Left kidney (tissue), 2 donors: ENCODE results near the gene PCDHA9. TPM values are rescaled to one million over a fixed set of nuclear protein-coding genes. Genes with fewer than 3 reads are reported as not detected.
"Not testable (repeated sequence)": the region's sequence is repeated elsewhere in the genome, so short reads cannot be mapped to it uniquely, and the experiment has no call there.

ENCODE experiments used
- DNase-seq: peaks from one replicate; pipeline ENCODE4 v3.0.0-alpha.2; 2013
- polyA plus RNA-seq: library from polyadenylated mRNA; unstranded; fragments of 120-200 nt; gene quantifications from one replicate; pipeline ENCODE4 v1.2.1, GENCODE V29; 2013; ENCODE audit not compliant: insufficient read length

The PCDHA9 gene
- polyA plus RNA-seq, 1 donor: 0.03 TPM

DNA sequence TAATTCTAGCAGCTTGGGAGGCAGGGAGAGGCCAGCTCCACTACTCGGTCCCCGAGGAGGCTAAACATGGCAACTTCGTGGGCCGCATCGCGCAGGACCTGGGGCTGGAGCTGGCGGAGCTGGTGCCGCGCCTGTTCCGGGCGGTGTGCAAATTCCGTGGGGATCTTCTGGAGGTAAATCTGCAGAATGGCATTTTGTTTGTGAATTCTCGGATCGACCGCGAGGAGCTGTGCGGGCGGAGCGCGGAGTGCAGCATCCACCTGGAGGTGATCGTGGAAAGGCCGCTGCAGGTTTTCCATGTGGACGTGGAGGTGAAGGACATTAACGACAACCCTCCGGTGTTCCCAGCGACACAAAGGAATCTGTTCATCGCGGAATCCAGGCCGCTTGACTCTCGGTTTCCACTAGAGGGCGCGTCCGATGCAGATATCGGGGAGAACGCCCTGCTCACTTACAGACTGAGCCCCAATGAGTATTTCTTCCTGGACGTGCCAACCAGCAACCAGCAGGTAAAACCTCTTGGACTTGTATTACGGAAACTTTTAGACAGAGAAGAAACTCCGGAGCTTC, 13.7 kb upstream of the PCDHA9 start:
- DNase-seq: not testable (repeated sequence)

DNA sequence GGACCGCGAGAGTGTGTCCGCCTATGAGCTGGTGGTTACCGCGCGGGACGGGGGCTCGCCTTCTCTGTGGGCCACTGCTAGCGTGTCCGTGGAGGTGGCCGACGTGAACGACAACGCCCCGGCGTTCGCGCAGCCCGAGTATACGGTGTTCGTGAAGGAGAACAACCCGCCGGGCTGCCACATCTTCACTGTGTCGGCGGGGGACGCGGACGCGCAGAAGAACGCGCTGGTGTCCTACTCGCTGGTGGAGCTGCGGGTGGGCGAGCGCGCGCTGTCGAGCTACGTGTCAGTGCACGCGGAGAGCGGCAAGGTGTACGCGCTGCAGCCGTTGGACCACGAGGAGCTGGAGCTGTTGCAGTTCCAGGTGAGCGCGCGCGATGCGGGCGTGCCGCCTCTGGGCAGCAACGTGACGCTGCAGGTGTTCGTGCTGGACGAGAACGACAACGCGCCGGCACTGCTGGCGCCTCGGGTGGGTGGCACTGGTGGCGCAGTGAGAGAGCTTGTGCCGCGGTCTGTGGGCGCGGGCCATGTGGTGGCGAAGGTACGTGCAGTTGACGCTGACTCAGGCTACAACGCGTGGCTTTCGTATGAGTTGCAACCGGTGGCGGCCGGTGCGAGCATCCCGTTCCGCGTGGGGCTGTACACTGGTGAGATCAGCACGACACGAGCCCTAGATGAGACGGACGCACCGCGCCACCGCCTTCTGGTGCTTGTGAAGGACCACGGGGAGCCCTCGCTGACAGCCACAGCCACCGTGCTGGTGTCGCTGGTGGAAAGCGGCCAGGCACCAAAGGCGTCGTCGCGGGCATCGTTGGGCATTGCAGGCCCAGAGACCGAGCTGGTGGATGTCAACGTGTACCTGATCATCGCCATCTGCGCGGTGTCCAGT, 12.3 kb upstream of the PCDHA9 start:
- DNase-seq: no peak

DNA sequence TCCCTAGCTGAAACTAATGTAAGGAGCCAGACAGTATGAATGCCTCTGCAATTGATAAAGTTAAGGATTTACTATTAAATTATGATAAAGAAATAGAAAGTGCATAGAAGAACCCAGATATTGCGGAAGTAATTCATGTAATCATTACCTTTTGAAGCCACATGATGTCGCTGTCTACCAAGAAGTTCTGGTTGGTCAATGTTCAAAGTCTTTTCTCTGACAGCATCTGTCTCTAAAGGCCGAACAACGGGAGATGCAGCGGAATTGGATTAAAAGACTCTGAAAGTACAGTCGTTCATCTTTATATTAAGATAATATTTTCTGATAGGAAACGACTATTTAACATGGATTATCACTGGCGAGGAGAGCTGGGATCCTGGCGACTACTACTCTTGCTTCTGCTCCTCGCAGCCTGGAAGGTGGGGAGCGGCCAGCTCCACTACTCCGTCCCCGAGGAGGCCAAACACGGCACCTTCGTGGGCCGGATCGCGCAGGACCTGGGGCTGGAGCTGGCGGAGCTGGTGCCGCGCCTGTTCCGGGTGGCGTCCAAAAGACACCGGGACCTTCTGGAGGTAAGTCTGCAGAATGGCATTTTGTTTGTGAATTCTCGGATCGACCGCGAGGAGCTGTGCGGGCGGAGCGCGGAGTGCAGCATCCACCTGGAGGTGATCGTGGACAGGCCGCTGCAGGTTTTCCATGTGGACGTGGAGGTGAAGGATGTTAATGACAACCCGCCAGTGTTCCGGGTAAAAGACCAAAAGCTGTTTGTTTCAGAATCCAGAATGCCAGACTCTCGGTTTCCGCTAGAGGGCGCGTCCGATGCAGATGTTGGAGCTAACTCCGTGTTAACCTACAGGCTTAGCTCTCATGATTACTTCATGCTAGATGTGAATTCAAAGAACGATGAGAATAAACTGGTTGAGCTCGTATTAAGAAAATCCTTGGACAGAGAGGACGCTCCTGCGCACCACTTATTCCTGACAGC, 6.9 kb upstream of the PCDHA9 start, which contains the start of gene PCDHA8:
PCDHA8 (plus strand) TSS at position 210 of the 985 bp plus-strand sequence; CDS start at position 345, 135 bp downstream.
- no peak for DNase-seq

DNA sequence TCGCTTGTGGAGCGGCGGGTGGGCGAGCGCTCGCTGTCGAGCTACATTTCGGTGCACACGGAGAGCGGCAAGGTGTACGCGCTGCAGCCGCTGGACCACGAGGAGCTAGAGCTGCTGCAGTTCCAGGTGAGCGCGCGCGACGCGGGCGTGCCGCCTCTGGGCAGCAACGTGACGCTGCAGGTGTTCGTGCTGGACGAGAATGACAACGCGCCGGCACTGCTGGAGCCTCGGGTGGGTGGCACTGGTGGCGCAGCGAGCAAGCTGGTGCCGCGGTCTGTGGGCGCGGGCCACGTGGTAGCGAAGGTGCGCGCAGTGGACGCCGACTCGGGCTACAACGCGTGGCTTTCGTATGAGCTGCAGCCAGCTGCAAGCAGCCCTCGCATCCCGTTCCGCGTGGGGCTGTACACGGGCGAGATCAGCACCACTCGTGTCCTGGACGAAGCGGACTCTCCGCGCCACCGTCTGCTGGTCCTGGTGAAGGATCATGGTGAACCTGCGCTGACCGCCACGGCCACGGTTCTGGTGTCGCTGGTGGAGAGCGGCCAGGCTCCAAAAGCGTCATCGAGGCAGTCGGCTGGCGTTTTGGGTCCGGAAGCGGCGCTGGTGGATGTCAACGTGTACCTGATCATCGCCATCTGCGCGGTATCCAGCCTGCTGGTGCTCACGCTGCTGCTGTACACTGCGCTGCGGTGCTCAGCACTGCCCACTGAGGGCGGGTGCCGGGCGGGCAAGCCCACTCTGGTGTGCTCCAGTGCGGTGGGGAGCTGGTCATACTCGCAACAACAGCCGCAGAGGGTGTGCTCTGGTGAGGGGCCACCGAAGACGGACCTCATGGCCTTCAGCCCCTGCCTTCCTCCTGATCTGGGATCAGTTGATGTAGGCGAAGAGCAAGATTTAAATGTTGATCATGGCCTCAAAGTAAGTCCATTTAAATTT, 5.1 kb upstream of the PCDHA9 start:
- no peak for DNase-seq

DNA sequence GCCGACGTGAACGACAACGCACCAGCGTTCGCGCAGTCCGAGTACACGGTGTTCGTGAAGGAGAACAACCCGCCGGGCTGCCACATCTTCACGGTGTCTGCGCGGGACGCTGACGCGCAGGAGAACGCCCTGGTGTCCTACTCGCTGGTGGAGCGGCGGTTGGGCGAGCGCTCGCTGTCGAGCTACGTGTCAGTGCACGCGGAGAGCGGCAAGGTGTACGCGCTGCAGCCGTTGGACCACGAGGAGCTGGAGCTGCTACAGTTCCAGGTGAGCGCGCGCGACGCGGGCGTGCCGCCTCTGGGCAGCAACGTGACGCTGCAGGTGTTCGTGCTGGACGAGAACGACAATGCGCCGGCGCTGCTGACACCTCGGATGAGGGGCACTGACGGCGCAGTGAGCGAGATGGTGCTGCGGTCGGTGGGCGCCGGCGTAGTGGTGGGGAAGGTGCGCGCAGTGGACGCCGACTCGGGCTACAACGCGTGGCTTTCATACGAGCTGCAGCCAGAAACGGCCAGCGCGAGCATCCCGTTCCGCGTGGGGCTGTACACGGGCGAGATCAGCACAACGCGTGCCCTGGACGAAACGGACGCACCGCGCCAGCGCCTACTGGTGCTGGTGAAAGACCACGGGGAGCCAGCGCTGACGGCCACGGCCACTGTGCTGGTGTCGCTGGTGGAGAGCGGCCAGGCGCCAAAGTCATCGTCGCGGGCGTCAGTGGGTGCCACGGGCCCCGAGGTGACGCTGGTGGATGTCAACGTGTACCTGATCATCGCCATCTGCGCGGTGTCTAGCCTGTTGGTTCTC, 1.9 kb downstream of the PCDHA9 start:
- DNase-seq: not testable (repeated sequence)

DNA sequence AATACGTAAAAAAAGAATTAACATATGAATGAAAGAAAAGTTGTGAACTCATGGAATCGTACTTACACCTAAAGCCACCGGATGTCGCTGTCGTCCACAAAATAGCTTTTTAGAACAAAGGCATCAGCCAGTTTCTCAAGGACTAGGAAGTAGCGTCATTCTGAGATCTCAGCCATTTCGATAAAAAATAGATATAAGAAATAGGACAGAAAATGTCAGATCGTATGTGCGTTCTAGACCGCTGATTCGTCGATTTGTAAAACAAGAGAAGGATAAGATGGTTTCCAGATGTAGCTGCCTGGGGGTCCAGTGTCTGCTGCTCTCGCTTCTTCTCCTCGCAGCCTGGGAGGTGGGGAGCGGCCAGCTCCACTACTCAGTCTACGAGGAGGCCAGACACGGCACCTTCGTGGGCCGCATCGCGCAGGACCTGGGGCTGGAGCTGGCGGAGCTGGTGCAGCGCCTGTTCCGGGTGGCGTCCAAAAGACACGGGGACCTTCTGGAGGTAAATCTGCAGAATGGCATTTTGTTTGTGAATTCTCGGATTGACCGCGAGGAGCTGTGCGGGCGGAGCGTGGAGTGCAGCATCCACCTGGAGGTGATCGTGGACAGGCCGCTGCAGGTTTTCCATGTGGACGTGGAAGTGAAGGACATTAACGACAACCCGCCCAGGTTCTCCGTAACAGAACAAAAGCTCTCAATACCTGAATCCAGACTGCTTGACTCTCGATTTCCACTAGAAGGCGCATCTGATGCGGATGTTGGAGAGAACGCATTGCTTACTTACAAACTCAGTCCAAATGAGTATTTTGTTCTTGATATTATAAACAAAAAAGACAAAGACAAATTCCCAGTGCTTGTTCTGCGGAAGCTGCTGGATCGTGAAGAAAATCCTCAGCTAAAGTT, 7.8 kb downstream of the PCDHA9 start, which contains the start of gene PCDHA10:
PCDHA10 (plus strand) TSS at position 126 of the 903 bp plus-strand sequence; CDS start at position 278, 152 bp downstream.
- DNase-seq: no peak

DNA sequence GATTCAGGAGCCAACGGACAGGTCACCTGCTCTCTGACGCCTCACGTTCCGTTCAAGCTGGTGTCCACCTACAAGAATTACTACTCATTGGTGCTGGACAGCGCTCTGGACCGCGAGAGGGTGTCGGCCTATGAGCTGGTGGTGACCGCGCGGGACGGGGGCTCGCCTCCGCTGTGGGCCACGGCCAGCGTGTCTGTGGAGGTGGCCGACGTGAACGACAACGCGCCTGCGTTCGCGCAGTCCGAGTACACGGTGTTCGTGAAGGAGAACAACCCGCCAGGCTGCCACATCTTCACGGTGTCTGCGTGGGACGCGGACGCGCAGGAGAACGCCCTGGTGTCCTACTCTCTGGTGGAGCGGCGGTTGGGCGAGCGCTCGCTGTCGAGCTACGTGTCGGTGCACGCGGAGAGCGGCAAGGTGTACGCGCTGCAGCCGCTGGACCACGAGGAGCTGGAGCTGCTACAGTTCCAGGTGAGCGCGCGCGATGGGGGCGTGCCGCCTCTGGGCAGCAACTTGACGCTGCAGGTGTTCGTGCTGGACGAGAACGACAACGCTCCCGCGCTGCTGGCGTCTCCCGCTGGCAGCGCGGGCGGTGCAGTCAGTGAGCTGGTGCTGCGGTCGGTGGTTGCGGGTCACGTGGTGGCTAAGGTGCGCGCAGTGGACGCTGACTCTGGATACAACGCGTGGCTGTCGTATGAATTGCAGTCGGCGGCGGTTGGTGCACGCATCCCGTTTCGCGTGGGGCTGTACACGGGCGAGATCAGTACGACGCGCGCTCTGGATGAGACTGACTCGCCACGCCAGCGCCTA, 9.2 kb downstream of the PCDHA9 start:
- no peak for DNase-seq

DNA sequence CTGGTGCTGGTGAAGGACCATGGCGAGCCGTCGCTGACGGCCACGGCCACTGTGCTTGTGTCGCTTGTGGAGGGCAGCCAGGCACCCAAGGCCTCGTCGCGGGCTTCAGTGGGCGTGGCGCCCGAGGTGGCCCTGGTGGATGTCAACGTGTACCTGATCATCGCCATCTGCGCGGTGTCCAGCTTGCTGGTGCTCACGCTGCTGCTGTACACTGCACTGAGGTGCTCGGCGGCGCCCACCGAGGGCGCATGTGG, 9.7 kb downstream of the PCDHA9 start:
- DNase-seq: no peak

DNA sequence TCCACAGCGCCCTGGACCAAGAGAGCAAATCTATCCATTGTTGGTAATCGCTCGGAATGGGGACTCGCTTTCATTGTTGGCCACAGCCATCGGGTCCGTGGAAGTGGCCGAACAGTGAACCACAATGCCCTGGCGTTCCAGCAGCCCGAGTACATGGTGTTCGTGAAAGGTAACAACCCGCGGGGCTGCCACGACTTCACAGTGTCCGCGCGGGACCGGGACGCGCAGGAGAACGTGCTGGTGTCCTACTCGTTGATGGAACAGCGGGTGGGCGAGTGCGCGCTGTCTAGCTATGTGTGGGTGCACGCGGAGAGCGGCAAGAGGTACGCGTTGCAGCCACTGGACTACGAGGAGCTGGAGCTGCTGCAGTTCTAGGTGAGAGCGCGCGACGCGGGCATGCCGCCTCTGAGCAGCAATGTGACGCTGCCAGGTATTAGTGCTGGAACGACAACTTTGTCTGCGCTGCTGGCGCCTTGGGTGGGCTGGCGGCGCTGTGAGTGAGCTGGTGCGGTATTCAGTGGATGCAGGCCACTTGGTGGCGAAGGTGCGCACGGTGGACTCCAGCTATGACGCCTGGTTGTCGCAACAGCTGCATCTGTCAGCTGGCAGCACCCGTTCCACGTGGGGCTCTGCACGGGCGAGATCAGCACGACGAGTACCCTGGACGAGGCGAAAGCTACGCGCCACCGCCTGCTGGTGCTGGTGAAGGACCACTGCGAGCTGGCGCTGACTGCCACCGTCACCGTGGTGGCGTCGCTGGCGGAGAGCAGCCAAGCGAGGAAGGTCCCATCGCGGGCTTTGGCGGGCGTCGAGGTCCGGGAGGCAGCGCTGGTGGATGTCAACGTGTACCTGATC, 14.5 kb downstream of the PCDHA9 start:
- DNase-seq: no peak

DNA sequence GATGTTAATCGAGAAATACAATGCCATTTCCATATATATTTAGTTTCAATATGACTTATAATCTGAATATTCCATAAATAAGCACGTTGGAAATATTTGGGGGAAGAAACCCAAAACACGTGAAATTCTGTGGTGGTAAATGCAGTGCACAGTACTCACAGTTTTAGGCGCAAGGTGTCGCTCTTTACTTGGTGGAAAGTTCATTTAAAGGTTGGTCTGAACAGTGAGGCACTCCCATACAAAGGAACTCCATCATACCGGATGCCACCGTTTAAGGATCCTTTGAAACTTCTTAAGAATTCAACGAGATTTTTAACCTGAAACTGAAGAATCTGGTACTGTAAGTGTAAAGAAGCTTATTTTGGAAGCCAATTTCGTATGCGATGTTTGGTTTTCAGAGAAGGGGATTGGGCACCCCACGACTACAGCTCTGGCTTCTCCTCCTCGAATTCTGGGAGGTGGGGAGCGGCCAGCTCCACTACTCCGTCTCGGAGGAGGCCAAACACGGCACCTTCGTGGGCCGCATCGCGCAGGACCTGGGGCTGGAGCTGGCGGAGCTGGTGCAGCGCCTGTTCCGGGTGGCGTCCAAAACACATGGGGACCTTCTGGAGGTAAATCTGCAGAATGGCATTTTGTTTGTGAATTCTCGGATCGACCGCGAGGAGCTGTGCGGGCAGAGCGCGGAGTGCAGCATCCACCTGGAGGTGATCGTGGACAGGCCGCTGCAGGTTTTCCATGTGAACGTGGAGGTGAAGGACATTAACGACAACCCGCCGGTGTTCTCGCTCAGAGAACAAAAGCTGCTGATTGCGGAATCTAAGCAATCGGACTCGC, 20.8 kb downstream of the PCDHA9 start, which contains the start of gene PCDHA11:
PCDHA11 (plus strand) TSS at position 237 of the 834 bp plus-strand sequence; CDS start at position 384, 147 bp downstream.
- no peak for DNase-seq

DNA sequence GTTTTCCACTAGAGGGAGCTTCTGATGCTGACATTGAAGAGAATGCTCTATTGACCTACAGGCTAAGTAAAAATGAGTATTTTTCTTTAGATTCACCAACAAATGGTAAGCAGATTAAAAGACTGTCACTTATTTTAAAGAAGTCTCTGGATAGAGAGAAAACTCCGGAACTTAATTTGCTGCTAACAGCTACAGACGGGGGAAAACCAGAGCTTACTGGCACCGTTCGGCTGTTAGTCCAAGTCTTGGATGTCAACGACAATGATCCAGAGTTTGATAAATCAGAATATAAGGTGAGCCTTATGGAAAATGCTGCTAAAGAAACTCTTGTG, 21.3 kb downstream of the PCDHA9 start:
- no peak for DNase-seq

DNA sequence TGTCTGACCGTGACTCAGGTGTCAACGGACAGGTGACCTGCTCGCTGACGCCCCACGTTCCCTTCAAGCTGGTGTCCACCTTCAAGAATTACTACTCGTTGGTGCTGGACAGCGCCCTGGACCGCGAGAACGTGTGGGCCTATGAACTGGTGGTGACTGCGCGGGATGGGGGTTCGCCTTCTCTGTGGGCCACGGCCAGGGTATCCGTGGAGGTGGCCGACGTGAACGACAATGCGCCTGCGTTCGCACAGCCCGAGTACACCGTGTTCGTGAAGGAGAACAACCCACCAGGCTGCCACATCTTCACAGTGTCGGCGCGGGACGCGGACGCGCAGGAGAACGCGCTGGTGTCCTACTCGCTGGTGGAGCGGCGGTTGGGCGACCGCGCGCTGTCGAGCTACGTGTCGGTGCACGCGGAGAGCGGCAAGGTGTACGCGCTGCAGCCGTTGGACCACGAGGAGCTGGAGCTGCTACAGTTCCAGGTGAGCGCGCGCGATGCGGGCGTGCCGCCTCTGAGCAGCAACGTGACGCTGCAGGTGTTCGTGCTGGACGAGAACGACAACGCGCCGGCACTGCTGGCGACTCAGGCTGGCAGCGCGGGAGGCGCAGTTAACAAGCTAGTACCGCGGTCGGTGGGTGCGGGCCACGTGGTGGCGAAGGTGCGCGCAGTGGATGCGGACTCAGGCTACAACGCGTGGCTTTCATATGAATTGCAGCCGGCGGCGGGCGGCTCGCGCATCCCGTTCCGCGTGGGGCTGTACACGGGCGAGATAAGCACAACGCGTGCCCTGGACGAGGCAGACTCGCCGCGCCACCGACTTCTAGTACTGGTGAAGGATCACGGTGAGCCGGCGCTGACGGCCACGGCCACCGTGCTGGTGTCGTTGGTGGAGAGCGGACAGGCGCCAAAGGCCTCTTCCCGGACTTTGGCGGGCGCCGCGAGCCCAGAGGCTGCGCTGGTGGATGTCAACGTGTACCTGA, 22.3 kb downstream of the PCDHA9 start:
- no peak for DNase-seq

DNA sequence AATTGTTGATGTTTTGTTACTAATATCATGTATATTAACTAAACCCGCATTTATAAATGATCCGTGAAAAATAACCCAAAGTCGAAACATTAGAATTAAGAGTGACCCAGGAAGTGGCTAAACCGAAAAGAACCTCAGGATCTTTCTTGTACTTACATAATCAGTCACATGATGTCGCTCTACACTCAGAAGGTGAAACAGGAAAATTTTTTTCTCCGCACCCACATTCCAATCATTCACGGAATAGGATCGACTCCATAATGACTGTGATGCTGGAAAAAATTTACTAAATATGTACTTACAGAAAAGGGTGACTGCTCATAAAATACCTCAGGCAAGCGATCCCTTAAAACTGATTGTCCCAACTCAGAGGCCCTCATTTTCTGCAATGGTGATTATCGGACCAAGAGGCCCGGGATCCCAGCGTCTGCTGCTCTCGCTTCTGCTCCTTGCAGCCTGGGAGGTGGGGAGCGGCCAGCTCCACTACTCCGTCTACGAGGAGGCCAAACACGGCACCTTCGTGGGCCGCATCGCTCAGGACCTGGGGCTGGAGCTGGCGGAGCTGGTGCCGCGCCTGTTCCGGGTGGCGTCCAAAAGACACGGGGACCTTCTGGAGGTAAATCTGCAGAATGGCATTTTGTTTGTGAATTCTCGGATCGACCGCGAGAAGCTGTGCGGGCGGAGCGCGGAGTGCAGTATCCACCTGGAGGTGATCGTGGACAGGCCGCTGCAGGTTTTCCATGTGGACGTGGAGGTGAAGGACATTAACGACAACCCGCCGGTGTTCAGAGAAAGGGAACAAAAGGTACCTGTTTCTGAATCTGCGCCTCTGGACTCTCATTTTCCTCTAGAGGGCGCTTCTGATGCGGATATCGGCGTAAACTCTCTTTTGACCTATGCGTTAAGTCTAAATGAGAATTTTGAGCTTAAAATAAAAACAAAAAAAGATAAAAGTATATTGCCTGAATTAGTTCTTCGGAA, 27.2 kb downstream of the PCDHA9 start, which contains the start of gene PCDHA12:
PCDHA12 (plus strand) TSS at position 224 of the 981 bp plus-strand sequence; CDS start at position 389, 165 bp downstream.
- DNase-seq: no peak
